Left lung (tissue), 10 donors: Measurements from ENCODE around the gene TMEM205. TPM values are rescaled to one million over a fixed set of nuclear protein-coding genes. Genes with fewer than 3 reads are reported as not detected.

Experiments used
- ATAC-seq: fragments of 200-7000 bp; cut with Tn5 transposase; one replicate; pipeline ENCODE4 v1.9.1; 2020; ENCODE audit warnings: moderate library complexity
- DNase-seq, 4 donors: peaks; one replicate each; pipeline ENCODE4 v3.0.0-alpha.2; 2013 to 2020
- H3K27ac ChIP-seq, 2 donors: fragments of 200-600 bp; sonication (generic) in 1 of 2; one replicate each; pipeline versions ENCODE4 v1.5.0 to v1.8.0; 2020 to 2021
- H3K27me3 ChIP-seq, 2 donors: fragments of 200-600 bp; sonication (generic) in 1 of 2; one replicate each; pipeline versions ENCODE4 v1.5.0 to v1.8.0; 2020 to 2021
- H3K36me3 ChIP-seq, 2 donors: fragments of 200-600 bp; sonication (generic) in 1 of 2; one replicate each; pipeline versions ENCODE4 v1.5.0 to v1.8.0; 2020 to 2021
- H3K4me1 ChIP-seq, 2 donors: fragments of 200-600 bp; one replicate each; pipeline ENCODE4 v1.8.0; 2021
- H3K4me3 ChIP-seq, 2 donors: fragments of 200-600 bp; sonication (generic) in 1 of 2; one replicate each; pipeline versions ENCODE4 v1.5.0 to v1.8.0; 2020 to 2021; ENCODE audit warnings: mild to moderate bottlenecking in 1 of 2
- H3K9me3 ChIP-seq, 2 donors: fragments of 200-600 bp; sonication (generic) in 1 of 2; one replicate each; pipeline versions ENCODE4 v1.5.0 to v1.8.0; 2020 to 2021
- CTCF ChIP-seq, 2 donors: fragments of 200-600 bp; sonication (generic) in 1 of 2; IDR thresholded peaks; one replicate each; pipeline versions ENCODE4 v1.5.0 to v1.8.0; 2021; ENCODE audit warnings: antibody characterized with exemption in 2 of 2
- intact Hi-C, 2 donors: fragments of 100-400 bp; cut with DNase I; formaldehyde crosslinking; loops; one replicate each; pipeline versions ENCODE4 v1.11.2 to v1.14.2; 2022
- polyA plus RNA-seq, 6 donors: library from polyadenylated mRNA; unstranded; fragments of 120-200 nt; gene quantifications; one replicate each; pipeline ENCODE4 v1.2.1, GENCODE V29; 2013; ENCODE audit not compliant: insufficient read length in 6 of 6
- total RNA-seq, 2 donors: library from RNA; stranded (reverse); fragmentation: NEBNext Ultra II Directional; extraction: Animal tissue kit (Norgen Biotek cat#: 25700); gene quantifications; one replicate each; pipeline ENCODE4 v1.2.1, GENCODE V29; 2021
- donor health status: DM: no; HTN: yes; CAD: no.
- donor health status: DM: no; HTN: no; CAD: no.

The TMEM205 gene
- total and polyA plus RNA-seq, 8 donors = 71.4 to 88.0 (median 79.0) TPM

GRCh38 chr19:11339254-11340098 is 6.6 kb downstream of the TMEM205 start, which contains the start of gene RAB3D:
Gene RAB3D (minus strand): TSS chr19:11339657. CDS start chr19:11337399, 2,258 bp downstream.
- DNase-seq (peak; percentile 88 to 99 (median 96)), ATAC-seq (peak; percentile 98)
- Histone ChIP-seq H3K4me3 (peak within 1 kb of the TSS; percentile 72 to 80), H3K27ac (peak within 1 kb of the TSS; percentile 65 to 80), H3K4me1 (peaks cover 10 to 48% of the 10 kb centered on the region in 2 donors), H3K36me3 (peaks cover 0 to 34% of the 10 kb centered on the region in 2 donors), H3K9me3 (no peaks in the 10 kb centered on the region), H3K27me3 (no peaks in the 10 kb centered on the region)
- no peak for TF ChIP-seq CTCF (IDR thresholded peaks at IDR 0.05)
- intact Hi-C loops = no loop called here

GRCh38 chr19:11338569-11339253 is 7.4 kb downstream of the TMEM205 start:
- no peaks in the 10 kb centered on the region for H3K27me3 ChIP-seq
- peak overlapping the region; percentile 65 to 80 for H3K27ac ChIP-seq
- peak overlapping the region; percentile 72 to 80 for H3K4me3 ChIP-seq
- peaks cover 0 to 42% of the 10 kb centered on the region in 2 donors for H3K36me3 ChIP-seq
- H3K9me3 ChIP-seq = no peaks in the 10 kb centered on the region
- ATAC-seq = peak; percentile 71
- no peak for TF ChIP-seq CTCF (IDR thresholded peaks at IDR 0.05)
- no peak for DNase-seq
- intact Hi-C loops = no loop called here
- peaks cover 6 to 40% of the 10 kb centered on the region in 2 donors for H3K4me1 ChIP-seq

GRCh38 chr19:11338121-11338520 is 7.9 kb downstream of the TMEM205 start:
- no peak for ATAC-seq
- TF ChIP-seq CTCF (IDR thresholded peaks at IDR 0.05) = no peak
- Histone ChIP-seq H3K27ac (peak overlapping the region in 1 of 2 donors; percentile 80), H3K9me3 (no peaks in the 10 kb centered on the region), H3K36me3 (peaks cover 0 to 48% of the 10 kb centered on the region in 2 donors), H3K4me1 (peaks cover 6 to 34% of the 10 kb centered on the region in 2 donors), H3K27me3 (no peaks in the 10 kb centered on the region), H3K4me3 (peak overlapping the region in 1 of 2 donors; percentile 80)
- intact Hi-C loops = no loop called here
- DNase-seq = no peak

- H3K27me3 ChIP-seq = no peaks in the 10 kb centered on the region
- H3K36me3 ChIP-seq = peaks cover 0 to 53% of the 10 kb centered on the region in 2 donors
- no peak for TF ChIP-seq CTCF (IDR thresholded peaks at IDR 0.05)
- H3K4me1 ChIP-seq = peaks cover 6 to 34% of the 10 kb centered on the region in 2 donors
- H3K27ac ChIP-seq = peak overlapping the region in 1 of 2 donors; percentile 80
- H3K4me3 ChIP-seq = peak overlapping the region in 1 of 2 donors; percentile 80
- intact Hi-C loops = no loop called here
- H3K9me3 ChIP-seq = no peaks in the 10 kb centered on the region
- DNase-seq (no peak), ATAC-seq (no peak)
These were observed 9.0 kb downstream of the TMEM205 start for GRCh38 chr19:11337080-11337479.
